ENCODE data around the gene LIN28B. TPM values are rescaled to one million over a fixed set of nuclear protein-coding genes. Genes with fewer than 3 reads are reported as not detected.
"Not testable (repeated sequence)": the region's sequence is repeated elsewhere in the genome, so short reads cannot be mapped to it uniquely, and the experiment has no call there.

The LIN28B gene
- total RNA-seq, 4 donors from 2014 or later, result not detected

DNA sequence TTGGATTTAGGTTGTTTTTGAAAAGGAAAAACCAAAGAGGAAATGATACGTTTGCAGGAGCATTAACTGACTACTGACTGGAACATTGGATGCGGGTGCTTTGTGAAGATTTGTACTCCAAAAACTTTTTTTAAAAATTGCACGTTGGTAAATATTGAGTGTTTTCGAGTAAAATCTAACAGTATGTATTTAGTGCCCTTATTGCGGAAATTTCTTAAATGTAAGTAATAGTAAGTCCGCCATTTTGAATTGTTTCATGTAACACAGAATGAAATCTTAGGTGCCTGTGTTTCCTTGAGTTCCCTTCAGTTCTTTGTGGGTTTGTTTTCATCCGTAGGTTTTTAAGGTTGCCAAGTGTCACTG, 15.2 kb upstream of the LIN28B start:
- TF ChIP-seq POLR2A (IDR thresholded peaks at IDR 0.05), result no peak
- TF ChIP-seq, protein P1, sequence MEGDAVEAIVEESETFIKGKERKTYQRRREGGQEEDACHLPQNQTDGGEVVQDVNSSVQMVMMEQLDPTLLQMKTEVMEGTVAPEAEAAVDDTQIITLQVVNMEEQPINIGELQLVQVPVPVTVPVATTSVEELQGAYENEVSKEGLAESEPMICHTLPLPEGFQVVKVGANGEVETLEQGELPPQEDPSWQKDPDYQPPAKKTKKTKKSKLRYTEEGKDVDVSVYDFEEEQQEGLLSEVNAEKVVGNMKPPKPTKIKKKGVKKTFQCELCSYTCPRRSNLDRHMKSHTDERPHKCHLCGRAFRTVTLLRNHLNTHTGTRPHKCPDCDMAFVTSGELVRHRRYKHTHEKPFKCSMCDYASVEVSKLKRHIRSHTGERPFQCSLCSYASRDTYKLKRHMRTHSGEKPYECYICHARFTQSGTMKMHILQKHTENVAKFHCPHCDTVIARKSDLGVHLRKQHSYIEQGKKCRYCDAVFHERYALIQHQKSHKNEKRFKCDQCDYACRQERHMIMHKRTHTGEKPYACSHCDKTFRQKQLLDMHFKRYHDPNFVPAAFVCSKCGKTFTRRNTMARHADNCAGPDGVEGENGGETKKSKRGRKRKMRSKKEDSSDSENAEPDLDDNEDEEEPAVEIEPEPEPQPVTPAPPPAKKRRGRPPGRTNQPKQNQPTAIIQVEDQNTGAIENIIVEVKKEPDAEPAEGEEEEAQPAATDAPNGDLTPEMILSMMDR (IDR thresholded peaks at IDR 0.05), result no peak
- DNase-seq (ENCODE audit: low spot score in 2 of 2), result no peak
- intact Hi-C loops (cut with DNase I; ENCODE audit: low total_unique reads), result no loop called here
- WGBS, 2 donors, result 12 to 14% methylated on average over 7 of the region's 7 CpGs
- no peak overlapping the region for H3K4me3 ChIP-seq (ENCODE audit: low read depth, poor library complexity, severe bottlenecking)

DNA sequence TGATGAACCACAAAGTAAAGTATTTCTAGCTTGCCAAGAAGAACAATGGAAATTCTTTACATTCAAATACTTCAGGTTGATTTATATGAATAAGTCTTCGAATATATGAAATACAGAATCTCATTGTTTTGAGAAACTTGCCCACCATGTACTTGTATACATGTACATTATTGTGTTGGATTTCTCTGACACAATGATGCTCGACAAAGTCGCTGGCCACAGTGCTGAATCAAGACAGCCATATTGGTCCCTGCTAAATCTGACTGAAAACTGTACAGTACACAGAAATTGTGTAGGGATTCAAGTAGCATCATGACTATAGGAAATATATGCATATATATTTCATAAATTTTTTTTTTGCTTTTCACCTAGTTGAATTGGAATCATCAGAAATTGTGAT, 13.1 kb upstream of the LIN28B start:
- intact Hi-C loops (cut with DNase I; ENCODE audit: low total_unique reads), result no loop called here
- TF ChIP-seq, protein P1 (IDR thresholded peaks at IDR 0.05), result no peak
- TF ChIP-seq POLR2A (IDR thresholded peaks at IDR 0.05), result no peak
- no peak overlapping the region for H3K4me3 ChIP-seq (ENCODE audit: low read depth, poor library complexity, severe bottlenecking)
- DNase-seq (ENCODE audit: low spot score in 2 of 2), result no peak
- WGBS, 2 donors, result 60 to 63% methylated on average over 3 of the region's 3 CpGs

DNA sequence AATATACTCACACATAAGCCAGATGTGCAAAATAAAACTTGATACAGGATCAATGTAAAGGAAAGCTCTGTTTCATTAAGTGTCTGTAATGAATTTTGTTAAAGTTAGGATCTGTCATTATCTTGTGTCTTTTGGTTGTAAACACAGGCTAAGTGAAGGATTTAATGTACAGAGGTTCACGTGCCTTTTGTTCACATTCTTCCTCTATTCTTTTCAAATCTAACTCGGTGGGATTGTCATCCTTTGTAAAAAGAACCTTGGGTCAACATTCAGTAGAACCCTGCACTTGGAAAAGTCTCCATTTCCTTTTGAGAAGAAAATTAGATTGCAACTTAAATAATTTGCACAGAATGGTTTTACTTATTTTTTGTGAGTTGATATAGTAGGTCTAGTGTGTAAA, 7.7 kb upstream of the LIN28B start:
- intact Hi-C loops (cut with DNase I; ENCODE audit: low total_unique reads), result no loop called here
- 41 to 46% methylated on average over 2 of the region's 2 CpGs for WGBS, 2 donors
- no peak overlapping the region for H3K4me3 ChIP-seq (ENCODE audit: low read depth, poor library complexity, severe bottlenecking)
- TF ChIP-seq, protein P1 (IDR thresholded peaks at IDR 0.05), result no peak
- no peak for DNase-seq (ENCODE audit: low spot score in 2 of 2)

- no peak for DNase-seq (ENCODE audit: low spot score in 2 of 2)
- WGBS, 2 donors, result 81 to 85% methylated on average over 1 of the region's 1 CpG
- no peak overlapping the region for H3K4me3 ChIP-seq (ENCODE audit: low read depth, poor library complexity, severe bottlenecking)
- intact Hi-C loops (cut with DNase I; ENCODE audit: low total_unique reads), result no loop called here
- no peak for TF ChIP-seq POLR2A (IDR thresholded peaks at IDR 0.05)
- TF ChIP-seq, protein P1 (IDR thresholded peaks at IDR 0.05), result no peak
These were observed 5.2 kb upstream of the LIN28B start for GRCh38 chr6:104951677-104952076.

DNA sequence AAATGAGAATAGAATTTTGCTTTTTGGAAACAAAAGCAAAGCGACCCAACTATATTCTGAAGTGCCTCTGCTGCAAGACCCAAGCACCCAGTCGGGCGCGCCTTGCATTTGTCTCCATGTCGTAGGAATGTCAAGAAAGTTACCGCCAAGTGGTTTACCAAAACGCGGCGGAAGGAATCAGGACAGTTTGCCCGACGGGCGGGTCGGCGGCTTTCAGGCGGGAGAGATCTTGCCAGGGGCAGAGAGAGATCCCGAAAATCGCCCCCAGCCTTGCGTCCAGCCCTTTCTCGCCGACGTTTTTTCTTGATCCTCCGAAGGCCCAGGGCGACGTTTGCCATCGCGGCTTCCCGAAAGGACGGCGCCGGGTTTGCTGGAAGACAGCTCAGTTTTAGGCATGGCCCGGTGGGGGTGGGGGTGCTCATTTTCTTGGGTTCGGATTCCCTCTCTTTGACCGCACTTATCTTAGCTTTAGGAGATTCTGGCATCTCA, 4.0 kb upstream of the LIN28B start:
- intact Hi-C loops (cut with DNase I; ENCODE audit: low total_unique reads), result no loop called here
- no peak for TF ChIP-seq POLR2A (IDR thresholded peaks at IDR 0.05)
- TF ChIP-seq, protein P1 (IDR thresholded peaks at IDR 0.05), result no peak
- WGBS, 2 donors, result 16 to 18% methylated on average over 33 of the region's 33 CpGs
- H3K4me3 ChIP-seq (ENCODE audit: low read depth, poor library complexity, severe bottlenecking), result no peak overlapping the region
- DNase-seq (ENCODE audit: low spot score in 2 of 2), result no peak

- H3K4me3 ChIP-seq (ENCODE audit: low read depth, poor library complexity, severe bottlenecking); intact Hi-C loops (cut with DNase I; ENCODE audit: low total_unique reads); DNase-seq (ENCODE audit: low spot score in 2 of 2): not testable (repeated sequence)
- 10% methylated on average over 22 of the region's 22 CpGs for WGBS, 2 donors
These were observed 3.3 kb upstream of the LIN28B start for GRCh38 chr6:104953400-104954189.

All from lower leg skin (tissue), 4 donors.